Right renal cortex interstitium (tissue), 3 donors: ENCODE measurements around the gene SDF4. TPM values are rescaled to one million over a fixed set of nuclear protein-coding genes. Genes with fewer than 3 reads are reported as not detected.

Experiments used
- DNase-seq, 3 donors: peaks; one replicate each; pipeline ENCODE4 v3.0.0-alpha.2; 2013; ENCODE audit warnings: low read depth in 3 of 3, low spot score in 2 of 3
- polyA plus RNA-seq, 3 donors: library from polyadenylated mRNA; unstranded; fragments of 120-200 nt; gene quantifications; one replicate each; pipeline ENCODE4 v1.2.1, GENCODE V29; 2013; ENCODE audit not compliant: insufficient read length in 3 of 3

SDF4 gene, protein sequence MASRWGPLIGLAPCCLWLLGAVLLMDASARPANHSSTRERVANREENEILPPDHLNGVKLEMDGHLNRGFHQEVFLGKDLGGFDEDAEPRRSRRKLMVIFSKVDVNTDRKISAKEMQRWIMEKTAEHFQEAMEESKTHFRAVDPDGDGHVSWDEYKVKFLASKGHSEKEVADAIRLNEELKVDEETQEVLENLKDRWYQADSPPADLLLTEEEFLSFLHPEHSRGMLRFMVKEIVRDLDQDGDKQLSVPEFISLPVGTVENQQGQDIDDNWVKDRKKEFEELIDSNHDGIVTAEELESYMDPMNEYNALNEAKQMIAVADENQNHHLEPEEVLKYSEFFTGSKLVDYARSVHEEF
- polyA plus RNA-seq: 100 to 1,000 TPM; 109 to 126 (median 123) TPM

- DNase-seq: peak; percentile 85 to 92 (median 90)
Observed at GRCh38 chr1:1231400-1232207, at the start of gene SDF4. TSS of gene SDF4 (minus strand) at chr1:1232001. CDS start at chr1:1228772, 3,229 bp downstream.

GRCh38 chr1:1280782-1281481 is 49.1 kb upstream of the SDF4 start:
- DNase-seq: no peak

GRCh38 chr1:1279028-1279427 is 47.2 kb upstream of the SDF4 start:
- no peak for DNase-seq

DNA sequence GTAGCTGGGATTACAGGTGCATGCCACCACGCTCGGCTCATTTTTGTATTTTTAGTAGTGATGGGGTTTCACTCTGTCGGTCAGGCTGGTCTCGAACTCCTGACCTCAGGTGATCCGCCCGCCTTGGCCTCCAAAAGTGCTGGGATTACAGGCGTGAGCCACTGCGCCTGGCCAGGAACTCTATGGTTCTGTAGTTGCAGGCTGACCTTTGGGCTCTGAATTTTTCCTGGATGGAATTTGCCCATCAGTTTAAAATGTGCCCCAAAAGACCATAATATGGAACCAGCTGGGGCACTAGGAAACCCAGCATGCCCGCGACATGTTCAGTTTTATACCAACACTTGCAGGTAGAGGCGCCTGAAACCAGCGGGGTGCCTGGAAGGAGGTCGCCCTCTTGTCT is 46.8 kb upstream of the SDF4 start:
- no peak for DNase-seq

DNA sequence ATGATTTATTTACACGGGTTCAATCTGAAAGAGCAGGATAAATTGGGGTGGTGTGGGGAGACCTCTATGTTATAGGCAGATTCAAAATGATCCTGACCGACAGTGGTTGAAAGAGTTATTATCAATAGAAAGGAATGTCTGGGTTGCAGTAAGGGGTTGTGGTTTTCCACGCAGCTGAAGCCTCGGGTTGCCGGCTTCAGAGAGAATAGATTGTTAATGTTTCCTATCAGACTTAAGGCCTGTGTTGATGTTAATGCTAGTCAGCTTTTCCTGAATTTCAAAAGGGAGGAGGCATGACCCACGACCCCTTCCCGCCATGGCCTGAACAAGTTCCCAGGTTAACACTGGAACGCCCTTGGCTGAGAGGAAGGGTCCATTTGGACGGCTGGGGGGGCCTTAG is 44.0 kb upstream of the SDF4 start:
- DNase-seq: no peak

DNA sequence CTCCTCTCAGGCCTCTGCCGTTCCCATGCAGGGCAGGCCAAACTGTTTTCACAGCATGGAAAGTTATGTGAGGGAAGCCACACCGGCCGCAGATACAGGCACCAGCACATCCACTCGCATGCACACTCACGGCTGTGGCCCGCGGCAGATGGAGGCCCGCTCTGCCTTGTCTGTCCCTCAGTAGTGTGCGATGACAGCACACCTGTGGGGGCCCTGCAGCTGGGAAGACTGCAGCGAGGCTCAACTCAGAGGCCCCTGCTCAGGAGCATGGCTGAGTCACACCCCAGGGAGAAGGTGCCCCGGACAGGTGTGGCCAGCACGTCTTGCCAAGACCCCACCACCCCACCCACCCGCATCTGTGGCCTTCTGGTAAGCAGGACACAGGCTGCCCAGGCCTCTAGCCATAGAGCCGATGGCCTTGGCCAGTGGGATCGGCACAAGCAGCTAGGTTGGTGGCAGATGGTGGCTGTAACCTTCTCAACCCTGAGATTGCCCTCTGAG is 43.2 kb upstream of the SDF4 start:
- no peak for DNase-seq

DNA sequence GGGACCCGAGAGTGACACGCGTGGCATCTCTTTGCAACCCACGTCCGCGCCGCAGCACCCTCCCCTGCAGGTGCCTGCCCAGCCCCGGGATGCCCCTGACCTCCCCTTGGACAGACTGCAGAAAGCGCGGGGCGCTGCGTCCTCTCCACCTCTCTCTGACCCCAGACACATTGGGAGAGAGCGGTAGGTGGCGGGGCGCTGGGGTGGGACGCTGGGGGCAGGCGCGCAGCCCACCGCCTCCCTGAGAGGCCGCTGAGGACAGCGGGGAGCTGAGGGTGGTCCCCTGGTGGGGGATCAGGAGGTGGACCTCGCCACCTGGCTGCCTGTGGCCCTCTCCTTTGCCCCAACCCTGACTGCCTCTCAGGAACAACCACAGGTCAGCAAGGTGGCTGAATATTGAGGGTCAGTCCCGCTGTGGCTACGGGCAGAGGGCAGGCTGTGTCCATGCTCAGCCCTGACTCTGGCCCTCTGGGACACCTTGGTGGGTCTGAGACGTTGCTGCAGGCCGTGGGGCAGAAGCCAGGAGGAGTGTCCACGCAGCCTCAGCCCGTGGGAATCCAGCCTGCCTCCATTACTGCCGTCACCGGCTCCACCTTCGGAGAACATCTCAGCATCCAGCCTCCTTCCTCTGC is 42.6 kb upstream of the SDF4 start:
- no peak for DNase-seq

DNA sequence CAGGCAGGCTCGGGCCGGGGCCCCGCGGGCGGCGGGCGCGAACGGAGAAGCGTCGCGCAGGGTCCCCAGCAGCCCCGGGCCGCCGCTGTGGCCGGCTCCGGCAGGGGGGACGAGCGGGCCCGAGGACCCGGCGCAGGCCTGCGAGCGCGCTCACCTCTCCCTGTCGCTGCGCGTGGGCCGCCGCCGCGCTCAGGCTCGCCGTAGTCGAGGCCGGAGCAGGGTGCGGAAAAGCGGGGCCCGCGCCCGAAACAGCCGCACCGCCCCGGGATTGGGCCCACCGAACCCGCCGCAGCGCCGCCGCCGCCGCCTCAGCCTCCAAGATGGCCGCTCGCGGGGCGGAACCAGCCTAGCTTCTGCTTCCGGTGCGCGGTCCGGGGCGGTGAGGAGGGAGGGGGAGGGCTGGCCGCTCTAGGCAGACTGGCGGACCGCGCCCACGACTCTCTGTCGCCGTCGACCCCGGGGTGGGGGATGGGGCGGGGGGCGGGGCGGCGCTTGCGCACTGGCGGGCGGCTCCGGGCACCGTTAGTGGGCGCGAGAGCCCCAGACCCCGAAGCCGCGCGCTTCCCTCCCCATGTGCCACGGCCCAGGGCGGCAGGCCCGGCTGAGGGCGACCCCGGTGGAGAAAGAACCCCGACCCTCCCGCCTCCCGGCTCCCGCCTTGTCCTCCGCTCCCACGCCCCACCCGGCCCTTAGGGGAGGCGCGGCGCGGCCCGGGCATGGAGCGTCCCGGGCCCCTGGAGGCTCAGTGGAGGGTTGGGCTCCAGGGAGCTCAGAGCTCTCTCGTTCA is 41.9 kb upstream of the SDF4 start, which contains the start of gene UBE2J2:
Gene UBE2J2 (minus strand): TSS at position 343 of the 787 bp plus-strand sequence. CDS start 5,862 bp downstream, outside the sequence.
- DNase-seq: peak; percentile 33 to 76 (median 75)

- no peak for DNase-seq
Observed at GRCh38 chr1:1273209-1273511, 41.4 kb upstream of the SDF4 start.

DNA sequence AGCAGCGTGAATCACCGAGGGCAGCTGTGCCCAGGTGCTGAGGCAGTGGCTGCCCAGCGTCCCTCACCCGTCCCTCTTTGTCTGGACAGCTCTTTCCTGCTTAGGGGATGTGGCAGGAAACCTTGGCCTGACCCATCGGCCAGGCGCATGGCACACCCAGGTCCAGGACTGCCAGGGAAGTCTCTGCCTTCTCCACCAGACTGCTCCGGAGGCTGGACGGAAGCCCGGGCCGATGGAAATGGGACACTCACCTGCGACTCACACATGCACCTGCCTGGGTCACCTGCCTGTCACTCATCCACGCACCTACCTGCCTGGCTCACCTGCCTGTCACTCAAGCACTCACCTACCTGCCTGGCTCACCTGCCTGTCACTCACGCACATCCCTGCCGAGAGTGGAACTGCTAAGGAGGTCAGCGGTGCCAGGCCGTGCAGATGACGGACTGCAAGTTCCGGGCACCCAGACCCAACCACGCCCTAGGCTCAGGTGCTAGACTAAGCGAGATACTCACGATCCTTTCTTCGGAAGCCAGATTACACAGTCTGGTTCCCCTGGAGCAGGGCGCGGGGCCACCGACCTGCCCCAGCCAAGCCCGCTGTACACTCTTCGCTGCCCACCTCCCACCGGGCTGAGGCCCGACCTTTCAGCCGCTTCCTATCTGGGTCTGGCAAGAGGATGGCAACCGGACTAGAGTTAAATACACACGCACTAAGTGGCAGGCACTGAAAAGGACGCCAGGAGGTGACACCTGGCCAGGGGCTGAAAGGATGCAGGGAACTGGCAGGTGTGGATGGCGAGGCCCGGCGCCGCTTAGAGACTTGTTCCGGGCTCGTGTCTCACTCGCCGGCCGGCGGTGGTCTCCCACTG is 40.8 kb upstream of the SDF4 start:
- DNase-seq: no peak

DNA sequence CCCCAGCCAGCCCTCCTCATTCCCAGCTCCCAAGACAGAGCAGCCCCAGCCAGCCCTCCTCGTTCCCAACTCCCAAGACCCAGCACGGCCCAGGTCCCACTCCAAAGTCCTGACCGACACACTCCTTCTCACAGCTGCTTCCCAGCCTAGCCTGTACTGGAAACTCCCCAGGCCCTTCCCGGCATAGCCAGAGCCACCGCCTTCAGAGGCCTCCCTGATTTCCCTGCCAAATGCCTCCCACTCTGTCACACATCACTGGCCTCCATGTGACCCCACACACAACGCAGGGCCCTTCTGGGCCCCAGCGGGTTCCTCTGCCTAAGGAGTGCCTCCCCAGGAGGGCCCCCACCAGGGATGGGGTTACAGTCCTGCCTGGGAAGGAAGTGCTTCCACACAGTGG is 39.0 kb upstream of the SDF4 start:
- no peak for DNase-seq

DNA sequence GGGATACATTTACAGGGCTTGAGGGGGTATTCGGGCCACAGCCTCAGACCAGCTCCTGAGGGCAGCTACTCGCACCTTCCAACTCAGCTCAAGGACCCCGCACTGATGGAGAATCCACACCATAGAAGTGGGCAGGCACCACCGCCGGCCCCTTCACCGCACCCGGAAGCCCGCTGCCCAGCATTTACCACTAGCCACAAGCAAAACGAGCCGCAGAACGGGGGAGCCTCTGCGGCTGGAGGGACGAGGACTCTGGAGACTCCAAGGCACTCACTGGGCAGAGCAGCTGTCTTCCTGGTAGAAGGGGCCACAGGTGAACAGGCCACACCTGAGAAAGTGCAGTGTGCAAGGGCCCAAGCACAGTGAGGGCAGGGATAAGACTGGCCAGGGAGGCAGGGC is 36.5 kb upstream of the SDF4 start:
- no peak for DNase-seq

DNA sequence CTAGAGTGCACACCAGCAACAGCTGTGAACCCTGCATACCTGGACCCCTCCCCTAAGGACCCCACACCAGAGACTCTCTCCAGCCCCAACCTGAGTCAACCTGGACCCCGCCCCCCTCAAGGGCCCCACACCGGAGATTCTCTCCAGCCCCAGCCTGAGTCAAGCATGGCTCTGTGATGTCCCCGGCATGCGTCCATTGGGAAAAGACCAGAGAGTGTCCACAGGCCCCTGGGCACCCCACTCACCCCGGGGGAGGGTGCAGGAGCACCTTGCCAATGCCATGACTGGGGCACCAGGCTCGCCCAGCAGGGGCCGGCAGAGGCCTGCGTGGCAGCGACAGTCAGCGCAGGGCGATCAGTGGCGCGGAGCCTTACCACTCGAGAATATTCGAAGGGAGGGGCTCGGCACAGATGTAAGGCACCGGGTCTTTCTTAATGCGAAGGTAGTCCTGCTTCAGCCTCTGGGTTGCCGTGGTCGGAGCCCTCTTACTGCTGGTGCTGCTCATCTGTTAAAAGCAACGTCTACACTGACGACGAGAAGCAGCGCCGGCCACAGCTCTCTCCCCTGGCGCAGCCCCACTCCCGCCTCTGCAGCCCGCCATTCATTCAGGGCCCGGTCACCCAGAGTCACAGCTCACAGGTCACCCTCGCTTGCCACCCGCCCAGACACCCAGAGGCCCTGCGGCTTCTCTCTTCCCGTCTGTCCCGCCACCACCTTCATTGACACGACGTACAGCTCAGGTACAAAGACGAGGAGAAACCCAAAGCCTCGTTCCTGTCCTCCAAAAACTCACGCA is 35.9 kb upstream of the SDF4 start:
- DNase-seq: no peak

DNA sequence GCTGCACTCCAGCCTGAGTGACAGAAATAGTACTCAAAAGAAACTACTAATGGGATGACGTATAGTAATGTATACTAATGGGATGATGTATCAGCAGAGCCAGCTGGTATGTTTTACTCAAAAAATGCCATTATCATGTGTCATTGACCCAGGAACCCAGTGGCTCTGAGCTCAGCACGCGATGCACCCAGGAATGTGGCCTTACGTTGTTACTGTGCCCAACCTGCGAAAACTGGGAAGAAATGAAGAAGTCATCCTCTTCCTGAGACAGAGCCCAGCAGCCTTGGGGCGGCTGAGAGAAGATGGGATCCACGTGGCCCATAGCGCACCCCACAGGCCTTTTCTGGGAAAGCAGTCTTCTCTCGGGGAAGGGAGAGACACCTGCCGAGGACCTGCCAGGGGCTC is 33.1 kb upstream of the SDF4 start:
- no peak for DNase-seq

GRCh38 chr1:1264026-1264425 is 32.2 kb upstream of the SDF4 start:
- DNase-seq: no peak

GRCh38 chr1:1262758-1263157 is 31.0 kb upstream of the SDF4 start:
- DNase-seq: no peak

DNA sequence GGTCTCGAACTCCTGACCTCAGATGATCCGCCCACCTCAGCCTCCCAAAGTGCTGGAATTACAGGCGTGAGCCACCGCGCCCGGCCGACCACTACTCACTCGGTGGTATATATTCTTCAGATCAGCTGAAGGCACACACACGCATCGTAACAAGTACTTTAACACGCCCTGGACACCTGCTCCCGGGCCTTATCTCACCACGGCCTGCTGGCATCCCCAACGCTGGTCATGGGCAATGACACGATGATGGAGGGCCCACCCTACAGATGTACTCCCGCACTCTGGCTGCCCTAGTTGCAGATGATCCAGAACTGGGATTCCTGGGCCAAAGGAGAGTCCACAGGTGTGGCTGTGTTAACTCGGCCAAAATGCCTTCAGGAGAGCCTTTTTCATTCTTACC is 30.3 kb upstream of the SDF4 start:
- DNase-seq: no peak

GRCh38 chr1:1260843-1261560 is 29.2 kb upstream of the SDF4 start:
- DNase-seq: no peak
